Hypothalamus (tissue), 51 donors: ENCODE data around the gene NUDT12.

Experiments used
- DNase-seq, 51 donors: peaks; one replicate each; lab custom pipeline; 2025; lab: John Stamatoyannopoulos, UW

NUDT12 gene

GRCh38 chr5:103541569-103541968 lies 21.0 kb downstream of the NUDT12 start:
- DNase-seq: no peak

- DNase-seq: no peak
Measured at GRCh38 chr5:103541114-103541513, 21.5 kb downstream of the NUDT12 start.

DNA sequence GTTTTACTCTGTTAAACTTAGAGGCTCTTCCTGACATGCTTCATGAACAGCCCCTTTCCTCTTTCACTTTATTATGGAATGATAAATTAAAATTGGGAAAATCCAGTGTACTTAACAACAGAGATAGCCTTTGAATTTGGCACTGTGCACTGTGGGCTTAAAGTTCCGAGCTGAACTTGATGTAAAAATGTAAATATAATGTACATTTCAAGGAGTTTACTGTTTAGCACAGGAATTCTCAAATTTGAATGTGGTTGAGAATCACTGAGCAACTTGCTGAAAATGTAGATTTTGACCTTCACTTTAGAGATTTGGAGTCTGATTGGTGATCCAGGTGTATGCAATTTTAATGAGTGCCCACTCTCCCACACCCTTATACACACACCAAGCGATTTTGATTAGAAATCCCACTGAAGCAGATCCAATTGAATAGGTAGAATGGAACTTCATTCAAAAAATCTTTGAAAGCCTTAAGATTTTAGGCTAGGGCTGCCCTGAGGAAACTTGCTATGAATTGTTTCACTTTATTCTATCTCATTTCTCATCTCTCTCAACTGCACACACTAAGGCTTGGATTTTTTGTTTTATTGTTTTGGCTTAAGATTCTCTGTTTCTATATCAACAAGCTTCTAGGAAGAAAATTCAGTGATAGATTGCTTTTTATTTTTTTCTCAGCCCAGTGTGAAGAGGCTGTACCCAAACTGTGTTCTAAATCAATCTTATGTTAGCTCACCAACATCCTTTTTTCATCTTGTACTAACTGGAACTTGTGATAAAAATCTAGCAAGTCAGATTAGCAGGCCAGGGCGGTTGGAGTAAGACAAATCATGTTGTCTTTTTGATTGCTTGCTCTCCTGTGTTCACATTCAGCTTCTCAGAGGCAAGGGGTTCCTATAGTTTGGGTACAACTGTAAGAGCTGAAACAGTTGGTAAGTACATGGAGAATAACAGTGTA lies 22.9 kb downstream of the NUDT12 start:
- DNase-seq: no peak

GRCh38 chr5:103532086-103532734 lies 30.4 kb downstream of the NUDT12 start:
- DNase-seq: no peak

DNA sequence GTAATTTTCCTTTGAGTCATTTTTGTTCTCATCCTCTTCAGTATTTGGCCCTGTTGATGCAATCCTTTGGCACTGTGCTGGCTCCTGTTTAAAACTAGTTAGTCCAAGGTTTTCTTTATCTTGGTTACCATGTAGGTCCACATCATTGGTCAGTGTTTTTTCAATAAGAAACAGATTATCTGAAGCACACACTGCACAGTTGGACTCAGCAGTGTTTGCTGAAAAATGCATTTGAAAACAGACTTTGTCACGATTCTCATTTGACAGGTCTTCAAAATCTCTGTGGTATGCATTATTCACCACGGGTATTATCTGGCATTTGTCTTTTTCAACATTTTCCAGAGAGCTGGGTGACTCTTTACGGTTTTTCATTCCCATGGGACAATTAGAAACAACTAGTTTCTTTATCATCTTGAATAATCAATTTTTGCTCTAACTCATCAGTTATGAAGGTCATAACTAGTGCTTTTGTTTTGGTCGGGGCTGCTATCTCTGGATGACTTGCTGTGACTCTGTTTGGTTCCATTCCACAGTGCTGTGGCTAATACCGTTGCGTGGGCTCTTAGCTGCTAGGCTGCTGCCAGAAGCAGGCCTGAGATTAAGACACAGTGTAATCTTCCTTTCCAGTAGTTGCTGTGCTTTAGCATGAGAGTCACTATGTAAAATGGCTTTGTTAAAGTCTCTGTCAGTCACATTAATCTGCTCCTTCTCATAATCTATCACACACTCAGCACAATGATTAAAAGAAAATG lies 36.2 kb downstream of the NUDT12 start:
- DNase-seq: no peak

DNA sequence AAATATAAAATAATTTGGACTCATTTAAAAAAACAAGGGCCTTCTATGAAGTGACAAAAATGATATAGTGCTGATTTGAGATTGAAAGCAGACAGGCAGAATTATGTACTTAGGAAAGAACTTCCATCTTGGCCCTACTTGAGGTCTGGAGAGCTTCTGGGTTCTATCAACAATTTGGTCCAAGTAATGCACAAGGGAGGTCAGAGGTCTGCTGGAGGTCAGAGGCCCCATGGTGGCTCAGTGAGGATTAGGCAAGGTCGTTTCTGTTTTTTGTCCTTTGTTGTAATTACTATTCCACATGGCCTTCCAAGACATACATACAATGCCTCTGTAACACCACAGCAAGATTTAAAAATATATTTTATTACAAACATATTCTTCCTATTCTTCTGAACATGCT lies 37.2 kb downstream of the NUDT12 start:
- DNase-seq: no peak

- no peak for DNase-seq
Measured at GRCh38 chr5:103523319-103523718, 39.3 kb downstream of the NUDT12 start.

DNA sequence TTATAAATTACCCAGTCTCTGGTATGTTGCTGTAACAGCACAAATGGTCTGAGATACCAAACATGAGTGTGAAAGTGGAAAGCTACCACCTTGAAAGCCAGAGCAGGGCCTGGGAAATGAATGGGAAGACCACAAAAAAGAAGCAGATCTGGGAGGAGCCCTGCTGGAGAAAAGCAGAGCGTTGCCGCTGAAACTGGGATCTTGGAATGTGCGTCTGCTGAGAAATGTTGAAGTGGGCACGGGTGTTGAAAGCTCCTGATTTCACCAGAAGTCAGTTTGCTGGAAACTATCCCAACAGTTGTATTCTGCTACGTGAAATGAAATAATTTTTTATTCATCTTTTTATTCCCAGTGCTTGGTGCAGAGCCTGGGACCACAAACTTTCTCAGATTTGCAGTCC lies 40.0 kb downstream of the NUDT12 start:
- no peak for DNase-seq

DNA sequence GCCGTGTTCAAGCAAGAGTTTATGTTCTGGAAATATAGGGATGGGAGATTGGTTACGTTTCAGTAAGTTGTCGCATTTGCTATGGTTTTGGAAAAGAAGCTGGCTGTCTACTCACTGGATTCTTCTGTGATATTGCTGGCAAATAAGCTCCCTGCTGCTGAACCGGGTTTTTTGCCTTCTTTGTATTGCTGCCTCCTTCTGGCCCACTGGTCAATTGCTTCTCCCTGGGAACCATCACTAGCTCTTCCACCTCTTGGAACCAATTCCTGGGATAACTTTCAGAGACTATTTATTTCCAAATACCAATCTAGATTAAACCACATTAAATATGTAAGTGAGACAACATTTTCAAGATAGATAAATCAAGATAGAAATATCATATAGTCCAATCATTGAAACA lies 43.0 kb downstream of the NUDT12 start:
- no peak for DNase-seq

DNA sequence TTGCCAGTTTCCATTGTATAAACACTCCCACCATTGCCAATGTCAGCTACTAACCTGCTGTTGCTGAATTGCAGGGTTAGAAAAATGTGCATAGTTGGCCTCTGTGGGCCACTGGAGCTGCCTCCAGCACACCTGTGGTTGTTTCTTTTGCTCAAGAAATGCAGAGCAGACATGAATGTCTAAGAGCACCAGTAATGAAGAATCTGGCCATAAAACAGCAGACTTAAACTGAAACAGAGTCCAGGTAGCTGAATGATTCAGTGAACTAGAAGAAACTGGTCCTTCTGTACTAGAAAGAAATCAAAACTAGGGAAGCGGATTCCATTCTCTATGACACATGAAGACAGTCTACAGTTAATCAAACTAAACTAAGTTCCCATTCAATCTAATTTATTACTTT lies 48.2 kb downstream of the NUDT12 start:
- DNase-seq: no peak

GRCh38 chr5:103513701-103514100 lies 48.9 kb downstream of the NUDT12 start:
- DNase-seq: no peak

- DNase-seq: no peak
Measured at GRCh38 chr5:103512500-103512899, 50.1 kb downstream of the NUDT12 start.

DNA sequence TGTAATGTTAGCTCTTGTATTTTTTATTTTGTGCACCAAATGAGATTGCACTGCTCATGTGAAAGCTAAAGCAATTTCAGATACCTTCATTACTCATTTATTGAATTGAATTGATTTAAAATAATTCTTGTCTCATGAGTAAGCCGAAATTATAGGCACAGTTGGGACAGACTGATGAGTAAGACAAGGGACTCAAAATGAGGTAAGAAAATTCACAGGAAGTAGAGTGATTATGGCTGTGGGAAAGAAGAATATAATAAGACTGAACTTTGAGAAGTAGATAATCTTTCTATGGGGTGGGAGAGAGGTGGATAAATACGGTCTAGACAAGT lies 51.1 kb downstream of the NUDT12 start:
- no peak for DNase-seq

- no peak for DNase-seq
Measured at GRCh38 chr5:103510851-103511553, 51.6 kb downstream of the NUDT12 start.

DNA sequence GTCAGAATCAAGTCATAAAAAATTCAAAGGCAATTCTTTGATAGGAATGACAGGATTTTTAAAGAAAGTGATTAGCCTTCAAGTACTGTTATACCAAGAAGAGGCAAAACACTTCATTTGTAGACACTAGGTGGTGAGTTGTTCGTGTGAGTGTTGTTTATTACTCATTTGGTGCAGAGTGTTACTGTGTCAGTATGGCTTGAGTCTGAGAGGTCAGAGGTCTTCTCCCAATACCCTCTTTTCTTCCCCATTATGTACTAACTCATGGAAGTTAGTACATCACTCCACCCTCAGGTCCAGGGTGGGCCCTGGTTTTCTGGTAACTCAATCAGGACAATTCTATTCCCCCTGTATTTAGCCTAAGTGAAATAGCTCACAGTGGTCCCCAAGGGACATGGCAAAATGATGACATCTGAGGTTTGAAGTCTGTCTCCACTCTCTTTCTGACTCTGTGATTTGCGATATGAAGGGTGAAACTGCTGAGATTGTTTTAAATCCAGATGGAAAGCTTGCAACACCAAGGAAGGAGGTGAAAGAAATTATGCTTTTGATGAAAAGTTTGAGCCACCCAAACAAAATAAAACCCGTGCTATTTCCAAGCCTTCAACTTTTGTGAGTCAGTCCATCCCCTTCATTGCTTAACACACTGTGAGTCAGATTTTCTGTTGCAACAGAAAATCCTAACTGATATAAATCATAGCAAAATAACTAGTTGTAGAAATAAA lies 56.8 kb downstream of the NUDT12 start:
- DNase-seq: no peak

- no peak for DNase-seq
Measured at GRCh38 chr5:103503066-103503465, 59.5 kb downstream of the NUDT12 start.

DNA sequence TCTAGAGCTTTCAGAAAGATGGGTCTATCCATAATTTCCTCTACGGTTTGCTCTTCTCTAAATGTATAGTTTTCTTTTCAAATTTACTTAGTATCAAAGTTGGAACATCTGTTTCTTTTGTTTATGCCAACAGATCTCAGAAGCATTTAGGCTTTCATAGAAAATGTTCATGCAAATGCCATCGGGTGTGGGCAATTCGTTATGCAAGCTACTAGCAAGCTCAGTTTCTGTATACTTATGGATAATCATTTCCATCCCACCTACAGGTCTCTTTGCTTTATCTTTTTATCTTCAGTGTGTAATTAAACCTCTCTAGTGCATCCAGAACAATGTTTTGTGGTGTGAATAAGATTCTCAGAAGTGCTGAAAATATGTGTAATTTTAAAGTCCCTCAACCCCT lies 59.9 kb downstream of the NUDT12 start:
- DNase-seq: no peak
